ENCODE measurements around the gene FAM171A2.

- TF ChIP-seq, protein P1, sequence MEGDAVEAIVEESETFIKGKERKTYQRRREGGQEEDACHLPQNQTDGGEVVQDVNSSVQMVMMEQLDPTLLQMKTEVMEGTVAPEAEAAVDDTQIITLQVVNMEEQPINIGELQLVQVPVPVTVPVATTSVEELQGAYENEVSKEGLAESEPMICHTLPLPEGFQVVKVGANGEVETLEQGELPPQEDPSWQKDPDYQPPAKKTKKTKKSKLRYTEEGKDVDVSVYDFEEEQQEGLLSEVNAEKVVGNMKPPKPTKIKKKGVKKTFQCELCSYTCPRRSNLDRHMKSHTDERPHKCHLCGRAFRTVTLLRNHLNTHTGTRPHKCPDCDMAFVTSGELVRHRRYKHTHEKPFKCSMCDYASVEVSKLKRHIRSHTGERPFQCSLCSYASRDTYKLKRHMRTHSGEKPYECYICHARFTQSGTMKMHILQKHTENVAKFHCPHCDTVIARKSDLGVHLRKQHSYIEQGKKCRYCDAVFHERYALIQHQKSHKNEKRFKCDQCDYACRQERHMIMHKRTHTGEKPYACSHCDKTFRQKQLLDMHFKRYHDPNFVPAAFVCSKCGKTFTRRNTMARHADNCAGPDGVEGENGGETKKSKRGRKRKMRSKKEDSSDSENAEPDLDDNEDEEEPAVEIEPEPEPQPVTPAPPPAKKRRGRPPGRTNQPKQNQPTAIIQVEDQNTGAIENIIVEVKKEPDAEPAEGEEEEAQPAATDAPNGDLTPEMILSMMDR (IDR thresholded peaks at IDR 0.05) = peak; percentile 61
- TF ChIP-seq EZH2 (IDR thresholded peaks at IDR 0.05) = no peak
These were observed 36.7 kb upstream of the FAM171A2 start for GRCh38 chr17:44400226-44400847.
